Cerebellar nuclear complex (tissue), 1 donor: ENCODE data around the gene FBXO30.

Experiments
- DNase-seq, 2 experiments: peaks; one replicate each; lab custom pipeline; 2025; lab: John Stamatoyannopoulos, UW

Gene FBXO30

GRCh38 chr6:145755682-145756081 lies 58.9 kb downstream of the FBXO30 start:
- DNase-seq: no peak

- no peak for DNase-seq
Measured at GRCh38 chr6:145752638-145753037, 62.0 kb downstream of the FBXO30 start.

- DNase-seq: no peak
Measured at GRCh38 chr6:145749632-145750031, 65.0 kb downstream of the FBXO30 start.

- DNase-seq: no peak
Measured at GRCh38 chr6:145745861-145746260, 68.7 kb downstream of the FBXO30 start.

- DNase-seq: no peak
Measured at GRCh38 chr6:145744619-145745018, 70.0 kb downstream of the FBXO30 start.
